T-helper 2 cell (primary cell): ENCODE results near the gene TMEM120B.

ENCODE experiments used
- DNase-seq, 5 experiments: peaks; one replicate each; pipeline versions ENCODE4 v3.0.0 to v3.0.0-alpha.2; 2012 to 2022

TMEM120B gene

DNA sequence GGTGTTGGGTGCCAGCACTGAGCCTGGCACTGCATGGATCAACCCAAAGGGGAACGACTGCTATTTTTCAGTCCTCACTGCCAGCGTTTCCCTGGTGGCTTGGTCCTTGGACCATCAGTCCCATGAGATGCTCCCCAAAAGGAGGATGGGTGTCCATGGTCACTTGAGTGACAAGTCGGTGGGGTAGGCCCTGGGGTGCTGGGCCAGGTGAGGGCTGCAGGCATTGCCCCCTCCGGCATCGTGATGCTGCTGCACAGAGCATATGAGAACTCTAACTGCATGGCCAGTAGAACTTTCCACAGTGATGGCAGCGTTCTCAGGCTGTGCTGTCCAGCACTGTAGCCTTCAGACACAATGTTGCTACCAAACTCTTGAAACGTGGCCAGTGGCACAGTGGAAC is 107.5 kb downstream of the TMEM120B start:
- no peak for DNase-seq

DNA sequence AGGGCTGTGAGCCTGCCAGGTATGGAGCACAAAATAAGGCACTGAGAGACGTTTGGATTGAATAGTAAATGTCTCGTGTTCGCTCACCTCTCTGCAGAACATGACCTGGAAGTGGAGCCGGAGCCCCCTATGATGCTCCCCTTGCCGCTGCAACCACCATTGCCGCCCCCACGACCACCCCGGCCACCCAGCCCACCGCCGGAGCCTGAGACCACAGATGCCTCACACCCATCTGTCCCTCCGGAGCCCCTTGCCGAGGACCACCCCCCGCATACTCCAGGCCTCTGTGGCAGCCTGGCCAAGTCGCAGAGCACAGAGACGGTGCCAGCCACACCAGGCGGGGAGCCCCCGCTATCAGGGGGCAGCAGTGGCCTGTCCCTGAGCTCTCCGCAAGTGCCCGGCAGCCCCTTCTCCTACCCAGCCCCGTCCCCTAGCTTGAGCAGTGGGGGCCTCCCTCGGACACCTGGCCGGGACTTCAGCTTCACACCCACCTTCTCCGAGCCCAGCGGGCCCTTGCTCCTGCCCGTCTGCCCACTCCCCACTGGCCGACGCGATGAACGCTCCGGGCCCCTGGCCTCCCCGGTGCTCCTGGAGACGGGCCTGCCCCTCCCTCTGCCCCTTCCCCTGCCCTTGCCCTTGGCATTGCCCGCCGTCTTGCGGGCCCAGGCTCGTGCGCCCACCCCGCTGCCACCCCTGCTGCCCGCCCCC is 110.0 kb downstream of the TMEM120B start:
- DNase-seq = no peak

DNA sequence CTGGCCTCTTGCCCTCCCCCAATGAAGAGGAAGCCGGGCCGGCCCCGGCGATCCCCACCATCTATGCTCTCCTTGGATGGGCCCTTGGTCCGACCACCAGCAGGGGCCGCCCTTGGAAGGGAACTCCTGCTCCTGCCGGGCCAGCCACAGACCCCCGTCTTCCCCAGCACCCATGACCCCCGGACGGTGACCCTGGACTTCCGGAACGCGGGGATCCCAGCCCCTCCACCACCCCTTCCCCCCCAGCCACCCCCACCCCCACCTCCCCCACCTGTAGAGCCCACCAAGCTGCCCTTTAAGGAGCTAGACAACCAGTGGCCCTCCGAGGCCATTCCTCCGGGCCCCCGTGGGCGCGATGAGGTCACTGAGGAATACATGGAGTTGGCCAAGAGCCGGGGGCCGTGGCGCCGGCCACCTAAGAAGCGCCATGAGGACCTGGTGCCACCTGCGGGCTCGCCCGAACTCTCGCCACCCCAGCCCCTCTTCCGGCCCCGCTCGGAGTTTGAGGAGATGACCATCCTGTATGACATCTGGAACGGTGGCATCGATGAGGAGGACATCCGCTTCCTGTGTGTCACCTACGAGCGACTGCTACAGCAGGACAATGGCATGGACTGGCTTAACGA is 110.7 kb downstream of the TMEM120B start:
- no peak for DNase-seq

DNA sequence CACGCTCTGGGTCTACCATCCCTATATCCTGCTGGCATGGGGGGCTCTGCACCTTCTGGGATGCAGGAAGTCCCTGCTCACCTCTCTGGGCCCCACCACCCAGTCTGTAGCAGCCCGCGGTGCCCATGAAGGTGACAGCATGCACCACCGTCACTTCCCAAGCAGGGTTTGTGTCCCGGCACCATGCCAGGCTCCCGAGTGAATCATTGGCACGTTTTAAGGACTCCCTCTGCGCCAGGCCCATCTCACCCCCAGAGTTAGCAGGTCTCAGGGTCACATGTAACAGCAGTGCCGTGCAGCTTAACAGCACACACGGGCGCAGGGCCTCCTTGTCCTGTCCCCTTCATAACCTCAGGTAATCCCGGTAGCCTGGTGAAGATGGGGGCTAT is 111.2 kb downstream of the TMEM120B start:
- DNase-seq = no peak

DNA sequence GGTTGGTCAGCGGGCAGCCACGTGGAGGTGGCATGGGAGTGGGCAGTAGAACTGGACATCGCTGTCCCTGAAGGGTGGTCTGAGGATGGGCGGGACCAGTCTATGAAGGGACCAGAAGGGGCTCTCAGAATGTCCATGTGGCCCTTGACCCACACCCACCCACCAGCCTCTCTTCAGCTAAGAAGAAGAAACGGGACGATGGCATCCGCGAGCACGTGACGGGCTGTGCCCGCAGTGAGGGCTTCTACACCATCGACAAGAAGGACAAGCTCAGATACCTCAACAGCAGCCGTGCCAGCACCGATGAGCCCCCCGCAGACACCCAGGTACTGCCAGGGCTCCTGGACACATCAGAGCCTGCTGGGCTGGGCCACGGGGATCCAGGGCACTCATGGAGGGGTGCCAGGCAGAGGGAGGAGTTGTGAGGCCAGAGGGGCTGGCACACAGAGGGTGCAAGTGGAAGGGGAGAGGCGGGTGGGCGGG is 112.5 kb downstream of the TMEM120B start:
- no peak for DNase-seq

DNA sequence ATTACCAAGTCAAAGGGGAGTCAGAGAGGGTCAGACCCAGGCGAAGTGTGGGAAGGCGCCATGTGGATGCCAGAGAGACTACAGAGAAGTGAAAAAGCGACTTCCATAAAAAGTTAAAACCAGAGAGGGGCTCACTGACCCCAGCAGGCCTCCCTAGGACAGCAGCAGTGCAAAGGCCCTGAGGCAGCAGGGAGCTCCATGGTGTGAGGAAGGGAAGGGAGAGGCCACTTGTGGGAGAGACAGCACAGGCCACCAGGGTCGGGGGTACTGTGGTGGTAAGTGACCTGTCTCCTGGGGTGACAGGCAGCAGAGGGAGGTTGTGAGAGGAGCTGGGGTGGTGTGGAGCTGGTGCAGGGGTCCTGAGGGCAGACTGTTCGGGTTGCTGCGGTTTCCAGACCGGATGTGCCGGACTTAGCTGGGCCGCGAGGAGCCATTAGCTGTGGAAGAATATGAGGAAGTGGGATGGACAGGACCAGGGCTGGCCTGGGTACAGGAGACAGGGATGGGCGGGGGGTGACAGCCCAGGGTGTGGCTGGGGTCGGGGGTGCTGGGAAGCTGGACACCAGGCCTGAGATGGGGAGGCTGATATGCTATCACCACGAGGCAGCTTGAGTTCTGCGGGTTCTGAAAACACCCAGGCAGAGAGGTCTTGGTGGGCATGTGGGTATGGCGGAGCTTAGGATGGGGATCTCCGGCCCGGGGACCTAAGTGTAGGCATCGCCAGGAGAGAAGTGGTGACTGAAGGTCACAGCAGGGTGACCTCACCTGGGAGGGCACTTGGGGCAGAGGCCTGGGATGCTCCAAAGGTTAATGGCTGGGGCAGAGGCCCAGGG is 114.0 kb downstream of the TMEM120B start:
- DNase-seq = no peak

DNA sequence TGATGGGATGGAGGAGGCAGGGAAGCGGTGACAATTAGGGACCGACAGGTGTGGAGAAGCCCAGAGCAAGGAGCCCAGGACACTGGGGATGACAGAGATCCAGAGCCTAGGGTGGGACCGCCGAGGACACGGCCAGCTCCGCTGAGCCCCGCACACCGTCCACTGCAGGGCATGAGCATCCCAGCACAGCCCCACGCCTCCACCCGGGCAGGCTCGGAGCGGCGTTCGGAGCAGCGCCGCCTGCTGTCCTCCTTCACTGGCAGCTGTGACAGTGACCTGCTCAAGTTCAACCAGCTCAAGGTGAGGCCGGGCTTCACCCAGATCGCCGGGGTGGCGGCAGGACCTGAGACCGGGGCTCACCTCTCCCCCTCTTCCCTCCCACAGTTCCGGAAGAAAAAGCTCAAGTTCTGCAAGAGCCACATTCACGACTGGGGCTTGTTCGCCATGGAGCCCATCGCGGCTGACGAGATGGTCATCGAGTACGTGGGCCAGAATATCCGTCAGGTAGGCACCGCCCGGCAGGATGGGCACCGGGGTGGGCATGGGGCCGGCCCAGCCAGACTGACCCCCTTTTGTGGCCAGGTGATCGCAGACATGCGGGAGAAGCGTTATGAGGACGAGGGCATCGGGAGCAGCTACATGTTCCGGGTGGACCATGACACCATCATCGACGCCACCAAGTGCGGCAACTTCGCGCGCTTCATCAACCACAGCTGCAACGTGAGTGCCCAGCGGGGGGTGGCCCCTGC is 115.0 kb downstream of the TMEM120B start:
- no peak for DNase-seq

DNA sequence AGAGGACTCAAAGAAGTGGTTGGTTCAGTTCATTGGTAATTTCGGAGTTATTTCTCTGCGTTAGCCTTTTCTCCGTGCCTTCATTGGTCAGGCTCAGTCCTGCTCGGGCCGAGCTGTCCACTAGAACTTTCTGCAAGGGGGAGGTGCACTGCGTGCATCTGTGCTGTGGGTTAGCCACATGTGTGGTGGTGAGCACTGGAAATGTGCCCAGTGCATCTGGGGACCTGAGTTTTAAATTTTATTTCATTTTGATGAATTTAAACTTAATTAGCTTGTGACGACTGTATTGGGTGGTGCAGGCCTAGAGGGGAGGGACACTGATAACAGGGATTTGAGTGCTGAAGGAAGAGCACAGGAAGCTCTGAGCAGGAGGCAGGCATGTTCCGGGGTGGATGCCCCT is 115.8 kb downstream of the TMEM120B start:
- DNase-seq = no peak

DNA sequence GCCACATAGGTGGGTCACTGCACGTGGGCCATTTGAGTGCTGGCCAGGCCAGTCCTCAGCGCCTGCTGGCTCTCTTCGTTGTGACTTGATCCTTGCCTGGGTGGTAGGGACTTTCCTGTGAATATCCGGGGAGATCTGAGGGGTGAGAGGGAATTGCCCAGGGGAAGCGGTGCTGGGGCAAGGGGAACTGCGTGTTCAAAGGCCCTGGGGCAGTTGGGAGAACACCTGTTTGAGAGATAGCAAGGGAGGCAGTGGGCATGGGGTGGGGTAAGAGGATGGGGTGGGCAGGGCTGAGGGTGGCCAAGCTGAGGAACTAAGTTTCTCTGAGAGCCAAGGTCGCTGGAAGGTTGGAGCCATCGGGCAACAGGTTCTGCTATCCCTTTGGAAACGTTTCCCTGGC is 116.3 kb downstream of the TMEM120B start:
- DNase-seq = no peak

DNA sequence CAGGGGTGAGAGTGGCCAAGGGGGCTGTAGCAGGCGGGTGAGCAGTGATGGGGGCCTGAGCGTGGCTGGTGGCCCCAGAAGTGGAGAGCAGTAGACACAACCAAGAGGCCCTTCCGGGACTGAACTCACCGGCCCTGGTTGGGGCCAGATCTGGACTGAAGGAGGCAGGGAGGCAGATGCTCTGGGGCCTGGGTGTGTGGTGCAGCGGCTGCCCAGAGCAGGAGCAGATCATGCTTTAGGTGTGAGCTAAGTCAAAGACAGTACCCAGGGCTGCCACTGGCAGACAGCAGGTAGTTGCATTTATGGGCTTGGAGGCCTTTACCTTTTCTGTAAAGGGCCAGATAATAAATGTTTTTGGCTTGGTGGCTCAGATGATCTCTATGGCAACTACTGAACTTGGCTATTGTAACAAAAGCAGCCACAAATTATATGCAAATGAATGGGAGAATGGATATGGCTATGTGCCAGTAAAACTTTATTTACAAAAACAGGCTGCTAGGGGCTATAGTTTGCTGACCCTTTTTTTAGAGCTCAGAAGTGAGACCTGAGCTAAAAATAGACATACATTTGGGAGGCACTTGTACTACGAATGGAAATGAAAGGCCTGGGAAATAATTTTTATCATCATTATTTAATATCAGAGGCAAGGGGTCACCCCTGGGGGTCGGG is 116.8 kb downstream of the TMEM120B start:
- no peak for DNase-seq

DNA sequence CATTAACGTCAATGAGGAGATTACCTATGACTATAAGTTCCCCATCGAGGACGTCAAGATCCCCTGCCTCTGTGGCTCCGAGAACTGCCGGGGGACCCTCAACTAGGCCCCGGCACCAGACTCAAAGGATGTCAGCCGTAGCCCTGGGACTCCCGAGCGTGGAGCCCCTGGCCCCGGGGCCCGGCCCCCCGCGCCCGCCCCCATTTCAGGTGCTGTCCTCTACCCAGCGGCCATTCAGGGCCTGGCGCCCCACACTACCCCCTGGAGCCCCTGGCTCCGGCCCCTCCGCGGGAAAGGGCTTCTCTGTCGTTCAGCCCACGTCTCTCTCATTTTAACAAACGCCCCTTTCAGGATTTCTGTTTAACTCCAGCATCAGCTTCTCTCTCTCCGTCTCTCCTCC is 117.6 kb downstream of the TMEM120B start:
- no peak for DNase-seq

DNA sequence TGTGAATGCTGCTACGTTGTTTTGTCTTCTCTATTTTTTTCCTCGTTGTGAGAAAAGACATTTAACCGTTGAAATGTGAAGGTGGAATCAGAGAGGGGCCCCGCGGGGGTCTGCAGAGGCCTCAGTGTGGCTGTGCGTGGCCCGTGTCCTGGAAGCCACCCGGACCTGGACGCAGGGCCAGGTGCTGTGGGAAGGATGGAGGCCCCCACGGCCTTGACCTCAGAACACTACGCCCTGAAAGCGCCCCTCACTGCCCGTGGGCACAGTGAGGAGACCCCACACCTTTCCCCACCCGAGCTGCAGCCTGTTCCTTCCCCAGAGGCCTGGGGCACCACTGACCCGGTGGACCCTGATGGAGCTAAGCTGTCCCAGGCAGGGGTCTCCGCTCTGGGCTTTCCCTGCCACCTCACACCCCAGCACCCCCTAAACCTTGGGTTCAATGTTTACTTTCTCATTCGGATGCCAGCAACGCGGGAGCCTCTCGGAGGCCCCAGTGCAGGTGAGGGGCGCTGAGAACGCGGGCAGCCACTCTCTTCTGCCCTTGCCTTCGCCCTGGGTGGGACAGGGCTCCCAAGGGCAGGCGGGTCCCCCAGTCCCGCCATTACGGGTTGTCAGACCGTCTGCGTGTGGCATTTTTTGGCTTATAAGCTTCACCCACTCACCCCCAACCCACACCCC is 118.2 kb downstream of the TMEM120B start:
- no peak for DNase-seq
